Measurements from ENCODE around the gene ACSL1.
A peak's percentile ranks its signal among the peaks of the same experiment; 100 is the strongest.
"Not testable (repeated sequence)": the region's sequence is repeated elsewhere in the genome, so short reads cannot be mapped to it uniquely, and the experiment has no call there.

The ACSL1 gene

GRCh38 chr4:184839075-184839399 lies 13.3 kb upstream of the ACSL1 start:
- DNase-seq: not testable (repeated sequence)

GRCh38 chr4:184838249-184839074 lies 12.7 kb upstream of the ACSL1 start:
- no peak for DNase-seq

- DNase-seq: no peak
Observed at GRCh38 chr4:184836613-184837012, 10.8 kb upstream of the ACSL1 start.

GRCh38 chr4:184833046-184833838 lies 7.5 kb upstream of the ACSL1 start:
- DNase-seq: no peak

GRCh38 chr4:184831153-184831552 lies 5.4 kb upstream of the ACSL1 start:
- DNase-seq: no peak

GRCh38 chr4:184826691-184827270 lies 1.0 kb upstream of the ACSL1 start:
- DNase-seq: no peak

GRCh38 chr4:184825141-184825895 lies 450 bp downstream of the ACSL1 start:
- peak; percentile 51 for DNase-seq

GRCh38 chr4:184824776-184825084 lies 1.0 kb downstream of the ACSL1 start:
- no peak for DNase-seq

GRCh38 chr4:184824081-184824775 lies 1.5 kb downstream of the ACSL1 start:
- no peak for DNase-seq

- DNase-seq: no peak
Observed at GRCh38 chr4:184823014-184823413, 2.8 kb downstream of the ACSL1 start.

GRCh38 chr4:184822356-184822755 lies 3.4 kb downstream of the ACSL1 start:
- DNase-seq: no peak

GRCh38 chr4:184821242-184821641 lies 4.5 kb downstream of the ACSL1 start:
- DNase-seq: no peak

GRCh38 chr4:184819786-184820185 lies 6.0 kb downstream of the ACSL1 start:
- DNase-seq: no peak

- no peak for DNase-seq
Observed at GRCh38 chr4:184818216-184818564, 7.6 kb downstream of the ACSL1 start.

- DNase-seq: no peak
Observed at GRCh38 chr4:184817494-184818215, 8.1 kb downstream of the ACSL1 start.

- DNase-seq: no peak
Observed at GRCh38 chr4:184816962-184817361, 8.8 kb downstream of the ACSL1 start.

GRCh38 chr4:184815046-184815877 lies 10.5 kb downstream of the ACSL1 start:
- DNase-seq: peak; percentile 61

GRCh38 chr4:184814686-184815045 lies 11.1 kb downstream of the ACSL1 start:
- DNase-seq: no peak

- DNase-seq: no peak
Observed at GRCh38 chr4:184812651-184813181, 13.1 kb downstream of the ACSL1 start.

- no peak for DNase-seq
Observed at GRCh38 chr4:184812199-184812542, 13.6 kb downstream of the ACSL1 start.
